ENCODE measurements around the gene HOGA1.

HOGA1 gene

GRCh38 chr10:97577701-97578100 lies 6.5 kb upstream of the HOGA1 start:
- peaks cover 5% of the 10 kb centered on the region for H3K4me1 ChIP-seq (ENCODE audit: insufficient read depth, insufficient read length)
- H3K9me3 ChIP-seq (ENCODE audit: insufficient read depth, low read length), result no peaks in the 10 kb centered on the region
- H3K36me3 ChIP-seq (ENCODE audit: insufficient read depth, insufficient read length, low read length), result no peaks in the 10 kb centered on the region
- TF ChIP-seq SUZ12 (IDR thresholded peaks at IDR 0.05; ENCODE audit: extremely low read depth, insufficient read depth, insufficient read length), result no peak
- no peak for TF ChIP-seq ZNF274 (IDR thresholded peaks at IDR 0.05; ENCODE audit: low read depth, low read length)
- no peak for TF ChIP-seq YY1 (IDR thresholded peaks at IDR 0.05; ENCODE audit: insufficient read depth, insufficient read length)
- no peak for DNase-seq (ENCODE audit: low read depth, low spot score)
- no peak overlapping the region for H3K9ac ChIP-seq (ENCODE audit: insufficient read length, low read depth)
- H3K27me3 ChIP-seq (ENCODE audit: insufficient read depth, insufficient read length), result no peaks in the 10 kb centered on the region
- H3K4me3 ChIP-seq (ENCODE audit: insufficient read length, low read depth), result no peak overlapping the region

- no peak overlapping the region for H3K4me3 ChIP-seq (ENCODE audit: insufficient read length, low read depth)
- H3K9me3 ChIP-seq (ENCODE audit: insufficient read depth, low read length), result no peaks in the 10 kb centered on the region
- H3K4me1 ChIP-seq (ENCODE audit: insufficient read depth, insufficient read length), result peaks cover 2% of the 10 kb centered on the region
- H3K9ac ChIP-seq (ENCODE audit: insufficient read length, low read depth), result no peak overlapping the region
- no peak for DNase-seq (ENCODE audit: low read depth, low spot score)
- TF ChIP-seq ZNF274 (IDR thresholded peaks at IDR 0.05; ENCODE audit: low read depth, low read length) (no peak), YY1 (IDR thresholded peaks at IDR 0.05; ENCODE audit: insufficient read depth, insufficient read length) (no peak), SUZ12 (IDR thresholded peaks at IDR 0.05; ENCODE audit: extremely low read depth, insufficient read depth, insufficient read length) (no peak)
- no peaks in the 10 kb centered on the region for H3K36me3 ChIP-seq (ENCODE audit: insufficient read depth, insufficient read length, low read length)
- H3K27me3 ChIP-seq (ENCODE audit: insufficient read depth, insufficient read length), result no peaks in the 10 kb centered on the region
Observed at GRCh38 chr10:97578171-97578844, 5.9 kb upstream of the HOGA1 start.

GRCh38 chr10:97580421-97581367 lies 3.5 kb upstream of the HOGA1 start:
- TF ChIP-seq ZNF274 (IDR thresholded peaks at IDR 0.05; ENCODE audit: low read depth, low read length) (no peak), YY1 (IDR thresholded peaks at IDR 0.05; ENCODE audit: insufficient read depth, insufficient read length) (no peak), SUZ12 (IDR thresholded peaks at IDR 0.05; ENCODE audit: extremely low read depth, insufficient read depth, insufficient read length) (no peak)
- Histone ChIP-seq H3K9ac (ENCODE audit: insufficient read length, low read depth) (no peak overlapping the region), H3K27me3 (ENCODE audit: insufficient read depth, insufficient read length) (no peaks in the 10 kb centered on the region), H3K4me1 (ENCODE audit: insufficient read depth, insufficient read length) (peaks cover 3% of the 10 kb centered on the region), H3K9me3 (ENCODE audit: insufficient read depth, low read length) (no peaks in the 10 kb centered on the region), H3K4me3 (ENCODE audit: insufficient read length, low read depth) (no peak overlapping the region), H3K36me3 (ENCODE audit: insufficient read depth, insufficient read length, low read length) (no peaks in the 10 kb centered on the region)
- DNase-seq (ENCODE audit: low read depth, low spot score), result no peak

GRCh38 chr10:97582169-97582568 lies 2.0 kb upstream of the HOGA1 start:
- H3K4me3 ChIP-seq (ENCODE audit: insufficient read length, low read depth), result no peak overlapping the region
- no peak overlapping the region for H3K9ac ChIP-seq (ENCODE audit: insufficient read length, low read depth)
- H3K4me1 ChIP-seq (ENCODE audit: insufficient read depth, insufficient read length), result peaks cover 6% of the 10 kb centered on the region
- no peak for DNase-seq (ENCODE audit: low read depth, low spot score)
- H3K9me3 ChIP-seq (ENCODE audit: insufficient read depth, low read length), result no peaks in the 10 kb centered on the region
- H3K36me3 ChIP-seq (ENCODE audit: insufficient read depth, insufficient read length, low read length), result no peaks in the 10 kb centered on the region
- TF ChIP-seq YY1 (IDR thresholded peaks at IDR 0.05; ENCODE audit: insufficient read depth, insufficient read length) (no peak), ZNF274 (IDR thresholded peaks at IDR 0.05; ENCODE audit: low read depth, low read length) (no peak), SUZ12 (IDR thresholded peaks at IDR 0.05; ENCODE audit: extremely low read depth, insufficient read depth, insufficient read length) (no peak)
- no peaks in the 10 kb centered on the region for H3K27me3 ChIP-seq (ENCODE audit: insufficient read depth, insufficient read length)

- H3K4me1 ChIP-seq (ENCODE audit: insufficient read depth, insufficient read length), result peaks cover 6% of the 10 kb centered on the region
- H3K9ac ChIP-seq (ENCODE audit: insufficient read length, low read depth), result no peak overlapping the region
- TF ChIP-seq SUZ12 (IDR thresholded peaks at IDR 0.05; ENCODE audit: extremely low read depth, insufficient read depth, insufficient read length), result no peak
- TF ChIP-seq YY1 (IDR thresholded peaks at IDR 0.05; ENCODE audit: insufficient read depth, insufficient read length), result no peak
- TF ChIP-seq ZNF274 (IDR thresholded peaks at IDR 0.05; ENCODE audit: low read depth, low read length), result no peak
- DNase-seq (ENCODE audit: low read depth, low spot score), result no peak
- H3K9me3 ChIP-seq (ENCODE audit: insufficient read depth, low read length), result no peaks in the 10 kb centered on the region
- H3K27me3 ChIP-seq (ENCODE audit: insufficient read depth, insufficient read length), result no peaks in the 10 kb centered on the region
- H3K36me3 ChIP-seq (ENCODE audit: insufficient read depth, insufficient read length, low read length), result no peaks in the 10 kb centered on the region
- no peak overlapping the region for H3K4me3 ChIP-seq (ENCODE audit: insufficient read length, low read depth)
Observed at GRCh38 chr10:97583476-97583875, 713 bp upstream of the HOGA1 start.

GRCh38 chr10:97584798-97585438 lies 729 bp downstream of the HOGA1 start:
- H3K4me1 ChIP-seq (ENCODE audit: insufficient read depth, insufficient read length), result peaks cover 6% of the 10 kb centered on the region
- no peak overlapping the region for H3K4me3 ChIP-seq (ENCODE audit: insufficient read length, low read depth)
- H3K9me3 ChIP-seq (ENCODE audit: insufficient read depth, low read length), result no peaks in the 10 kb centered on the region
- no peak for DNase-seq (ENCODE audit: low read depth, low spot score)
- H3K9ac ChIP-seq (ENCODE audit: insufficient read length, low read depth), result no peak overlapping the region
- TF ChIP-seq SUZ12 (IDR thresholded peaks at IDR 0.05; ENCODE audit: extremely low read depth, insufficient read depth, insufficient read length), result no peak
- no peak for TF ChIP-seq ZNF274 (IDR thresholded peaks at IDR 0.05; ENCODE audit: low read depth, low read length)
- TF ChIP-seq YY1 (IDR thresholded peaks at IDR 0.05; ENCODE audit: insufficient read depth, insufficient read length), result no peak
- no peaks in the 10 kb centered on the region for H3K27me3 ChIP-seq (ENCODE audit: insufficient read depth, insufficient read length)
- no peaks in the 10 kb centered on the region for H3K36me3 ChIP-seq (ENCODE audit: insufficient read depth, insufficient read length, low read length)

- Histone ChIP-seq H3K27me3 (ENCODE audit: insufficient read depth, insufficient read length) (no peaks in the 10 kb centered on the region), H3K4me3 (ENCODE audit: insufficient read length, low read depth) (no peak overlapping the region), H3K4me1 (ENCODE audit: insufficient read depth, insufficient read length) (peaks cover 6% of the 10 kb centered on the region), H3K36me3 (ENCODE audit: insufficient read depth, insufficient read length, low read length) (no peaks in the 10 kb centered on the region), H3K9me3 (ENCODE audit: insufficient read depth, low read length) (no peaks in the 10 kb centered on the region), H3K9ac (ENCODE audit: insufficient read length, low read depth) (no peak overlapping the region)
- TF ChIP-seq SUZ12 (IDR thresholded peaks at IDR 0.05; ENCODE audit: extremely low read depth, insufficient read depth, insufficient read length) (no peak), YY1 (IDR thresholded peaks at IDR 0.05; ENCODE audit: insufficient read depth, insufficient read length) (no peak), ZNF274 (IDR thresholded peaks at IDR 0.05; ENCODE audit: low read depth, low read length) (no peak)
- no peak for DNase-seq (ENCODE audit: low read depth, low spot score)
Observed at GRCh38 chr10:97585439-97585811, 1.2 kb downstream of the HOGA1 start.

Data from NT2/D1 (cell line).